GM19099 (cell line): Measurements from ENCODE around the gene NOM1.

ENCODE experiments used
- POLR2A ChIP-seq: IDR thresholded peaks from 3 replicates; pipeline ENCODE4 v1.6.1; 2011; ENCODE audit warnings: low read depth; ENCODE audit not compliant: insufficient read length; ENCODE audit errors: extremely low read depth

Gene NOM1

DNA sequence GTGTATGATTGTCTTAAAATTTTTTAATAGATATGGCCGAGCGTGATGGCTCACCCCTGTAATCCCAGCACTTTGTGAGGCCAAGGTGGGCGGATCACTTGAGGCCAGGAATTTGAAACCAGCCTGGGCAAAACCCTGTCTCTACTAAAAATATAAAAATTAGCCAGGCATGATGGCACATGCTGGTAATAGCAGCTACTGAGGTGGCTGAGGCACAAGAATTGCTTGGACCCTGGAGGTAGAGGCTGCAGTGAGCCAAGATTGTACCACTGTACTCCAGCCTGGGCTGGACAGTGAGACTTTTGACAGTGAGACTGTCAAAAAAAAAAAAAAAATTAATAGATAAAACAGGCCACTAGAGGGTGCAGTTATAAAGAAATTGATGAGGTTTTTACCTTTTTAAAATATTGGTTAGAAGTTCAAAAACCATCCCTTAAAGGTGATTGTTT, 20.5 kb downstream of the NOM1 start:
- no peak for TF ChIP-seq POLR2A

DNA sequence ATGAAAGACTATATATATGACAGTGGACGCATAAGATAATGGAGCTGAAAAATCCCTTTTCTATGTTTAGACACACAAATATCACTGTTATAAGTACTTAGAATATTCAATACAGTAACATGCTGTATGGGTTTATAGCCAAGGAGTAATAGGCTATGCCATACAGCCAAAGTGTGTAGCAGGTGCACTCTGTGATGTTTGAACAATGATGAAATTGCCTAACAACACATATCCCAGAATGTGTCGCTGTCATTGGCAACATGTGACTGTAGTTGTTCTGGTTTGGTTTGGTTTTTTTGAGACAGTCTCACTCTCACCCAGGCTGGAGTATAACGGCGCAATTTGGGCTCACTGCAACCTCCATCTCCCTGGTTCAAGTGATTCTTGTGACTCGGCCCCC, 26.1 kb downstream of the NOM1 start:
- no peak for TF ChIP-seq POLR2A

DNA sequence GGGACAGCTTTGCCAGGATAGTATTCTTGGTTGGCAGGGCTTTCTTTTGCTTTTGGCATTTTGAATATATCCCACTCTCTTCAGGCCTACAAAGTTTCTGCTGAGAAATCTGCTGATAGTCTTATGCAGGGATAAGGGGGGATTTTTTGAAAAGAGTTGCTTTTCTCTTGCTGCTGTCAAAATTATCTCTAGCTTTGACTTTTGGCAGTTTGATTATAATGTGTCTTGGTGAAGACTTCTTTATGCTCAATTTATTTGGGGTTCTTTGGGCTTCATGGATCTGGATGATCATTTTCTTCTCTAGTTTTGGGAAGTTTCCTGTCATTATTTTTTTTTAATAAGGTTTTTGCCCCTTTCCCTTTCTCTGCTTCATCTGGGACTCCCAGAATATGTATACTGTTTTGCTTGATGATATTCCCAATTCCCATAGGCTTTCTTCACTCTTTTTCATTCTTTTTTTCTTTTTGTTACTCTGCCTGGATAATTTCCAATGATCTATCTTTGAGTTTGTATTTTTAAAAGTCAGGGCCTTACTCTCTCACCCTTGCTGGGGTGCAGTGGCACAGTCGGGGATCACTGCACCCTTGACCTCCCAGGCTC, 29.6 kb downstream of the NOM1 start:
- no peak for TF ChIP-seq POLR2A

DNA sequence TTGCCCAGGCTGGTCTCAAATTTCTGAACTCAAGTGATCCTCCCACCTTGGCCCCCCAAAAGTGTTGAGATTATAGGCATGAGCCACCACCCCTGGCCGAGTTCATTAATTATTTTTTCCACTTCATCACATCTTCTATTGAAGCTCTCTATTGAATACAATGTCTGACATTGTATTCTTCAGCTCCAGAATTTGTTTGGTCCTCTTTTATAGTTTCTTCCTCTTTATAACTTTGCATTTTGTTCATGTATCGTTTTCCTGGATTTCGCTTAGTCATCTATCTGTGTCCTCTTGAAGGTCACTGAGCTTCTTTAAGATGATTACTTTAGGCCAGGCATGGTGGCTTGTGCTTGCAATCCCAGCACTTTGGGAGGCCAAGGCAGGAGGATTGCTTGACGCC, 30.2 kb downstream of the NOM1 start:
- TF ChIP-seq POLR2A: no peak

DNA sequence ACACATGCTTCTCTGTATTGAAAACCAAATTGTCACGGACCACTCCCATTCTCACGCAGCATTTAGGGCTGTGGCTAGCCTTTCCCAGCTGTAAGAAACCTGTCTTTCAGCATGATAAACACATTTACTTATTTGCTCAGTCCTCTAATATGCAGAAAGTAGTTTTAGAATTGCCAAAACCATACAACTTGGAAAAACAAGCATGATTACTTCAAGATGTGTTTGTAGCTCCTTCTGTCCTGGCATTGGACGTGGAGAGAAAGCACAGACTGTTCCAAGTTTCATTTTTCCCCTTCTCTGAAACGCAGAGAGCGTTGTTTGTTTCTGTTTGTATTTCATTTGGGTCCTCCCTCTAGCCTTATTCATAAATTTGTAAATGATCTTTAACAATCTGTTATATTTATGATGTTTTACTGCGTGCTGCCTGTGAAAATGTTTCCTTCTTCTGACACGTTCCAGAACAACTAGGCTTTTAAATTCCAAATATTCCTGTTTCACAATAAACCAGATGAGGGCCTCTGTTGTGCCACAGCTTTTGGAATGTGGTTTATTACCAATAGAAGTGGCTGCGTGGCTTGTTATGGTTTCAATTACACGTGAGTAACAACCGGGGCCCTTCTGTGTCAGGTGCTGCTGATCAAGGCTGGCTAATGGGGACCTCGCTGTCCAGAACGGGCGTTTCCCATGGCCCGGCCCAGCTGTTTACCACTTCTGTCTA, 34.8 kb downstream of the NOM1 start:
- TF ChIP-seq POLR2A: no peak

DNA sequence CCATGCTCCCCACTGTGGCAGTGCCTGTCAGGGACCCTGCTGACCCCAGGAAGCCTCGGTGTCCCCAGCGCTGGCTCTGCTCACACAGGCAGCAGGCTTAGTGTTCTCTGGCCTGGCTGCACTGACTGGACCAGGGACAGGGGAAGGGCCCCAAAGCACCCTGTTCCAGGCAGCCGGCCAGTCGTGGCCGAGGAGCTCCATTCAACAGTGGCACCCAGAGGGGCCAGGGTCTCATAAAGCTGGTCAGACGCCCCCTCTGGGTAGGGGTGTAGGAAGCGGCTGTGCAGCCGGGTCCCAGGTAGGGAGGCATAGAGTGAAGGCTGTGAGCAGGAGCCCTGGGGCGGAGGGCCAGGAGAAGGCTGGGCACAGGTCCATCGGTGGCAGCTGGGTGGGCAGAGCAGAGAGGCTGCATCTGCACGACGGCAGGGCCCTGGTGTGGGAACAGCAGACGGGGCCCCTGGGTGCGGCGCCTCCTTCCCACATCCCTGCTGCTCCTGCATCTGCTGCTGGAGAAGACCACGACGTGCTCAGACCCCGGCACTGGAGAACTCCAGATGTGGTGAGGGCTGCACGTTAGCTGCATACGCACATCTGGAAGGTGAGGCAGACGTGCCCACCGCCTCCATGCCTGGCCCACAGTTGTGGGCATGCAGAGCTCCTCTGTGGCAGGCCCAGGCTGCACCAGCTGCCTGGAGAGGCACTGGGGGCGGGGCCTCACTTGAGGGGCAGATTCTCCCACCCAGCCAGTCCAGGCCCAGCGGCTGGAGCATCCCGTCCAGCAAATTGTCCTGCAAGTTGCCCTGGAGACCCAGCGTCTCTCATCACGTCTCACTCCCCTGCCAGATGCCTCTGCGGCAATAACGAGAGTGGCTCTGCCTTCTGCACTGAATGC, 35.8 kb downstream of the NOM1 start:
- no peak for TF ChIP-seq POLR2A

DNA sequence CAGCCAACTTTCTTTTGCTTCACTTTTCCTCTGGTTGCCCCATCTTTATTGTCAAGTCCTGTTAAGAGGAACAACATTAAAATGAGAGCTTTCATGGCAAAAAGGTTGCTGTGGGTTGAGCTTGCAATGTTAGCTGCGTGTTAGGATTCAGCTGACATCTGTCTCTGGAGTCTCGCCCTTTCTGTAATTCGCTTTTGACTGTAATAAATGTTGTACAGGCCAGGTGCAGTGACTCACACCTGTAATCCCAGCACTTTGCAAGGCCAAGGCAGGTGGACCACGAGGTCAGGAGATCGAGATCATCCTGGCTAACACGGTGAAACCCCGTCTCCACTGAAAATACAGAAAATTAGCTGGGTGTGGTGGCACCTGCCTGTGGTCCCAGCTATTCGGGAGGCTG, 36.9 kb downstream of the NOM1 start:
- no peak for TF ChIP-seq POLR2A

DNA sequence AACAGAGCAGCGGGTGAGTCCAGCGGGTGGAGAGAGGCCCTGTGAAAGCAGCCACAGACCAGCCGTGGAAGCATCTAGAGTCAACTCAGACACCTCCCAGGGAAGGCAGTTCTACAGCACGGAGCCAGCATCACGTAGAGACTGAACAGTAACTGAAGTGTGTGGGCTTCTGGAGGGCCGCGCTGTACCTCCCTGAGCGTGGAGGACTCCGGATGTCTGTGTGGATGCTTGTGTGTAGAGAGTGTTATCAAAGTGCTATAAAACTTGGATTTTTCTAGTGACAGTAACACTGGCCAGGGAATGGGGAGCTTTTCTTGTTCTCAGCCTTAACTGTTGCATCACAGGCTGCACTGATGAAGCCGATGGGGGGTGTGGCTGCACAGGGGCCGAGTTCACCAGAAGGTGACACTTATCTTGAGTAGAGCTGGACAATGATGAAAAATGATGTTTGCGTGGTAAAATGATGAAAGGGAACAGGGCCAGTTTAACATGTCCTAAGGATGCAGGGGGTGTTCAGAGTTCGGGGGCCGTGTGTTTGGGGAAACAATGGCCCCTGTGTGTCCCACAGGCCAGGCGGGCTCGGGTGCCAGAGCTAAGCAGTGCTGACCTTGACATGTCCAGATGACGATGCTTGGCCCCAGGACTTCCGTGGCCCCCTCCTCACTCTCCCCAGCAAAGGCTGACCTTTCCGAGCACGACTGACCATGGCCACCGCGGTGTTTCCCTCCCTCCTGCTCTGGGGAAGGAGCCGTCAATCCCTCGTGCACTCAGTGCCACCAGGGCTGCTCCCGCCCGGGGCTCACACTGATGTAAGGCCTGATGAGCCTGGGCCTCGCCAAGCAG, 39.1 kb downstream of the NOM1 start:
- no peak for TF ChIP-seq POLR2A

DNA sequence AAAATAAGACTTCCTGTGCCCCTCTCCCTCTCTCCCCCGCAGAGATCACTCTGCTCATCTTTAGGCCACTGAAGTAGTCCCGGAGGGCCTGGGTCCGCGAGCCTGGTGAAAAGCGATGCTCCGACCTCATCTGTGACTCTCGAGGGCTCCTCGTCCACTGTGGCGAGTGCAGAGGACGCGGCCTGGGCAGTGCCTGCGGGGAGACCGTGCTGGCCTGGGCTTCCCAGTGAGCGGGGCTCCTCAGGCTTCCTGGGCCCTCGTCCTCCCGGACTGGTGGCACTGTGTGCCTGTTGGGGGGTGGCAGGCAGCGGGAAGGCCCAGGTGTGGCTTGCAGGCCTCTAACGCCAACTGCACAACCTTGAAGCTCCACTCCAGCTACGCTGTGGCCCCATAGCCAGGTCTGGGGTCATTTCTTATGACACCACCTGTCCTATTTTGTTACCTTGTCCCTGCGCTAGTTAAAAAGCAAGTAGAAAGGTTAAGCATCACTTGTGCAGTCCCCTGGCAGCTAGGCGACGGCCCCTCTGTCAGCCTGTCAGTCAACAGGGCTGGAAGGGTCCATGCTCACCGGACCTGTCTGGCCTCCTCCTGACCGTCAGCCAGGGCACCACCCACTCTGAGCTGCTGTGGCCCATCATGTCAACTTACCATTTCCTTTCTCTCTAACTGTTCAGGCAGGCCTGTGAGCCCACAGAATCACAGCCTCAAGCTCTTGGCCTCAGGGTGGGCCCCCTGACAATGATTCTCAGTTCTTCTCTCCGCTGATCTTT, 40.4 kb downstream of the NOM1 start:
- TF ChIP-seq POLR2A: no peak

DNA sequence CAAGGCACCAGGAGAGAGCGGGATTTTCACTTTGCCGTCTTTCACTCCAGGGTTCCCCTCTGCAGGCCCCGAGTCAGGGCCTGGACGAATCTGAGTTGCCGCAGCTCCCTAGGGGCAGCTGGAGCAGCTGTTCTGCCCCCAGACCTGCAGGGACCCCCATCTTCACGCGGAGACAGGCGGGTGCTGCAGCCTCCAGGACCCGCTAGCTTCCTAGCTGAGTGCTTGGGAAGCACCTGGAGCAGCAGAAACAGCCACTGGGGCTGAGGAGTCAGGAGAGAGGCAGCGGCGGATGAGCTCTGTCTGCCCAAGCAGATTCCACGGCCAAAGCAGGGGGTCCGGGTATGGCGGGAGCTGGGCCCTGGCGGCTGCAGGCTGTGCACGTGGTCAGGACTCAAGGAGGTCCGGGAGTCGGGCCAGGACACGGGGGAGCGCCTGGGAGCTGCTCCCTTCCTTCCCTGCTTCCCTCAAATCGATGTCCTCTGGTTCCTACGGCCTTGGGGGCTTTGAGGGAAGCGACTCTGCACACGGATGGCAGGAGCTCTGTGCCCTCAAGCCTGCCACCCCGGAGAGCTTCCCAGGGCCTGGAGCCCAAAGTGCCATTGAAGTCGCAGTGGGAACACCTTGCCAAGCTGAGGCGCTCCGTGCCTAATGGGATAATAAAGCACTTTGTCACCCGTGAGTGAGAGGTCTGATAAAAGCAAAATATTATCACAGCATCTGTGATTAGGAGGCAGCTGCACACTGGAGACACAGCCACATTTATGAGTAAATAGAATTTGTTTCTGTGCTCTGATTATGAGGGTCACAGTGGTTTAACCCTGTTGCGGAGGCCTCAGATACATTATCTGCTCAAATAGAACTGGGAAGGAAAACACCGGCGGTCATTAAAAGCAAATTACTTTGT, 43.8 kb downstream of the NOM1 start:
- no peak for TF ChIP-seq POLR2A

DNA sequence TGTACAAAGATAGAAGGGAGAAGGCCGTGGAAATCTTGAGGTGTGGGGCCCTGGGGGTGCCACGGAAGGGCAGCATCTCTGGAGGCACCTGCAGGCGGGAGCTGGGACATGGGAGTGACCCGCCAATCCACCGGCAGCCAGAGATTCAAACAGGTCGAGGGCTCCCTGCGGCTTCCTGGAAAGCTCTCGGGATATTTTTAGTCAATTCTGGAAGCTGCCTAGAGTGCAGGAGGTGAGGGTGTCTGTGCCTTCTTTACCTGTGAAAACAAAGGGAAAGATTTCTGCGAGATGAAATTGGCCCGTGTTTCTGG, 44.4 kb downstream of the NOM1 start:
- no peak for TF ChIP-seq POLR2A

DNA sequence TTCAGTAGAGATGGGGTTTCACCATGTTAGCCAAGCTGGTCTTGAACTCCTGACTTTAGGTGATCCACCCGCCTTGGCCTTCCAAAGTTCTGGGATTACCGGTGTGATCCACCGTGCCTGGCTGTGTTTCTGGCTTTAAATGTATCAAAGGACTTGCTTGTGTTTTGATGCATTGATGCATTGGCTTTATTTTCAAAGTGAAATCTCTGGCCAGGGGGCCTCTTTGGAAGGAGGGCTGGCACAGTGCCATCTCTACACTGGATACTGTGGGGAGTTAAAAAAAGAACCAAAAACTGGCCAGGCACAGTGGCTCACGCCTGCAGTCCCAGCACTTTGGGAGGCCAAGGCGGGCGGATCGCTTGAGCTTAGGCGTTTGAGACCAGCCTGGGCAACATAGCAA, 44.9 kb downstream of the NOM1 start:
- TF ChIP-seq POLR2A: no peak
